MCF 10A (cell line): ENCODE data around the gene ITPRIPL2. TPM values are rescaled to one million over a fixed set of nuclear protein-coding genes. Genes with fewer than 3 reads are reported as not detected.
A peak's percentile ranks its signal among the peaks of the same experiment; 100 is the strongest.

Experiments used
- BruUV-seq: library from RNA; stranded (reverse); fragments of 400-500 nt; replicated peaks from 2 replicates; lab custom pipeline; 2021; lab: Mats Ljungman, UMichigan
- CTCF ChIA-PET: fragments of 300-600 bp; sonication (Branson Sonifier 250); formaldehyde crosslinking; extraction: SDS; loops from one replicate; lab custom pipeline; 2021; ENCODE audit warnings: antibody characterized with exemption, inconsistent platforms; lab: Yijun Ruan, JAX
- POLR2A ChIA-PET: fragments of 300-600, 350-650 bp; sonication (Branson Sonifier 250); formaldehyde crosslinking; extraction: SDS; loops from one replicate; lab custom pipeline; 2020; ENCODE audit warnings: antibody characterized with exemption, inconsistent platforms; lab: Yijun Ruan, JAX
- DNase-seq: peaks from one replicate; pipeline ENCODE4 v3.0.0-alpha.2; 2018; ENCODE audit not compliant: unreplicated experiment
- H3K27ac Mint-ChIP-seq: one replicate; pipeline ENCODE4 v1.8.0; 2022; ENCODE audit warnings: mild to moderate bottlenecking, low read depth, mixed read lengths; ENCODE audit not compliant: unreplicated experiment
- H3K27me3 Mint-ChIP-seq: one replicate; pipeline ENCODE4 v1.8.0; 2022; ENCODE audit warnings: mixed read lengths; ENCODE audit not compliant: insufficient read depth, unreplicated experiment
- H3K36me3 Mint-ChIP-seq: one replicate; pipeline ENCODE4 v1.8.0; 2022; ENCODE audit warnings: mild to moderate bottlenecking, moderate library complexity, mixed read lengths; ENCODE audit not compliant: insufficient read depth, unreplicated experiment
- H3K4me1 Mint-ChIP-seq: one replicate; pipeline ENCODE4 v1.8.0; 2022; ENCODE audit warnings: mixed read lengths; ENCODE audit not compliant: insufficient read depth, unreplicated experiment
- H3K4me3 Mint-ChIP-seq: one replicate; pipeline ENCODE4 v1.8.0; 2022; ENCODE audit warnings: mild to moderate bottlenecking, moderate library complexity, mixed read lengths; ENCODE audit not compliant: unreplicated experiment
- H3K9me3 Mint-ChIP-seq: one replicate; pipeline ENCODE4 v1.8.0; 2022; ENCODE audit warnings: mixed read lengths; ENCODE audit not compliant: unreplicated experiment
- CTCF ChIP-seq: fragments of 200-600 bp; IDR thresholded peaks from one replicate; pipeline ENCODE4 v1.8.0; 2022; ENCODE audit warnings: antibody characterized with exemption, mild to moderate bottlenecking; ENCODE audit not compliant: unreplicated experiment
- intact Hi-C: fragments of 100-400 bp; cut with micrococcal nuclease; formaldehyde crosslinking; loops from 2 replicates; pipeline ENCODE4 v1.14.1; 2022
- total RNA-seq: library from RNA; stranded (reverse); gene quantifications from 2 replicates; pipeline ENCODE4 v1.2.3, GENCODE V29; 2022

The ITPRIPL2 gene
- total RNA-seq, 1 experiment from 2014 or later, result 49.3 TPM

- peaks cover 55% of the 10 kb centered on the region for H3K4me1 Mint-ChIP-seq
- intact Hi-C loops, result no loop called here
- no peaks in the 10 kb centered on the region for H3K27me3 Mint-ChIP-seq
- TF ChIP-seq CTCF, result no peak
- H3K9me3 Mint-ChIP-seq, result no peaks in the 10 kb centered on the region
- POLR2A ChIA-PET, result interaction anchor here (1.7 to 11.6 kb wide), 2 partner anchors 9 to 17 kb away, joined by 6 to 298 read pairs; partner anchors contain the start of gene ITPRIPL2
- BruUV-seq, result no TSS peak
- H3K36me3 Mint-ChIP-seq, result no peaks in the 10 kb centered on the region
- no peak overlapping the region for H3K4me3 Mint-ChIP-seq
- CTCF ChIA-PET, result interaction anchor here (0.6 to 2.8 kb wide), 6 partner anchors 11 to 420 kb away, joined by 3 to 20 read pairs (median 6); partner anchors contain the start of gene VPS35L
- no peak overlapping the region for H3K27ac Mint-ChIP-seq
- no peak for DNase-seq
These were observed 21.6 kb downstream of the ITPRIPL2 start for GRCh38 chr16:19135201-19135842.

GRCh38 chr16:19135896-19136438, 22.2 kb downstream of the ITPRIPL2 start:
- Mint-ChIP-seq H3K4me3 (peak overlapping the region; percentile 15), H3K27me3 (no peaks in the 10 kb centered on the region), H3K27ac (peak overlapping the region; percentile 47), H3K4me1 (peaks cover 55% of the 10 kb centered on the region), H3K9me3 (no peaks in the 10 kb centered on the region), H3K36me3 (no peaks in the 10 kb centered on the region)
- DNase-seq, result peak; percentile 92
- no TSS peak for BruUV-seq
- TF ChIP-seq CTCF, result no peak
- ChIA-PET POLR2A (interaction anchor here (0.9 to 11.6 kb wide), 4 partner anchors 9 to 366 kb away, joined by 3 to 298 read pairs (median 4); partner anchors contain the start of gene ITPRIPL2), CTCF (interaction anchor here (0.9 to 3.1 kb wide), 8 partner anchors 12 to 419 kb away, joined by 3 to 20 read pairs (median 6); partner anchors contain the start of gene VPS35L)
- intact Hi-C loops, result loop anchor here (1.0 kb wide), 1 partner anchor 23 kb away; the partner anchor contains the start of gene ITPRIPL2

- intact Hi-C loops, result loop anchor here (1.0 kb wide), 1 partner anchor 23 kb away; the partner anchor contains the start of gene ITPRIPL2
- POLR2A ChIA-PET, result interaction anchor here (0.7 to 11.6 kb wide), 9 partner anchors 8 to 366 kb away, joined by 3 to 298 read pairs (median 4); partner anchors contain the start of genes ITPRIPL2 and RPS15A
- peak overlapping the region; percentile 47 for H3K27ac Mint-ChIP-seq
These were observed 22.9 kb downstream of the ITPRIPL2 start for GRCh38 chr16:19136549-19137196.

More at GRCh38 chr16:19136549-19137196, 22.9 kb downstream of the ITPRIPL2 start:
- peaks cover 53% of the 10 kb centered on the region for H3K4me1 Mint-ChIP-seq
- H3K36me3 Mint-ChIP-seq, result no peaks in the 10 kb centered on the region
- peak; percentile 55 for DNase-seq
- peak overlapping the region; percentile 15 for H3K4me3 Mint-ChIP-seq
- no peak for TF ChIP-seq CTCF
- no peaks in the 10 kb centered on the region for H3K9me3 Mint-ChIP-seq
- no peaks in the 10 kb centered on the region for H3K27me3 Mint-ChIP-seq
- no TSS peak for BruUV-seq
- CTCF ChIA-PET, result interaction anchor here (0.6 to 3.1 kb wide), 9 partner anchors 12 to 357 kb away, joined by 3 to 20 read pairs (median 5); no protein-coding TSS in a partner anchor
